Uterus (tissue), 4 donors: Measurements from ENCODE around the gene EEF2K. TPM values are rescaled to one million over a fixed set of nuclear protein-coding genes. Genes with fewer than 3 reads are reported as not detected.
"Not testable (repeated sequence)": the region's sequence is repeated elsewhere in the genome, so short reads cannot be mapped to it uniquely, and the experiment has no call there.

Source experiments
- DNase-seq, 2 donors: peaks; one replicate each; pipeline ENCODE4 v3.0.0-alpha.2; 2019 to 2020
- H3K27ac ChIP-seq, 2 donors: fragments of 200-600 bp; sonication (generic); 1 replicate in 1 of 2; 2 replicates in 1 of 2; pipeline ENCODE4 v1.5.1; 2016 to 2018
- H3K27me3 ChIP-seq, 2 donors: fragments of 200-600 bp; sonication (generic); one replicate each; pipeline ENCODE4 v1.5.1; 2018 to 2019; ENCODE audit warnings: control low read depth in 1 of 2
- H3K36me3 ChIP-seq, 2 donors: fragments of 200-600 bp; sonication (generic); one replicate each; pipeline ENCODE4 v1.5.1; 2019; ENCODE audit warnings: control low read depth in 1 of 2
- H3K4me1 ChIP-seq, 2 donors: fragments of 200-600 bp; sonication (generic); one replicate each; pipeline ENCODE4 v1.5.1; 2018 to 2019; ENCODE audit warnings: control low read depth in 1 of 2
- H3K4me3 ChIP-seq, 2 donors: fragments of 200-600 bp; sonication (generic); 1 replicate in 1 of 2; 2 replicates in 1 of 2; pipeline ENCODE4 v1.5.1; 2018 to 2019; ENCODE audit warnings: mild to moderate bottlenecking in 1 of 2
- H3K9me3 ChIP-seq, 2 donors: fragments of 200-600 bp; sonication (generic); one replicate each; pipeline ENCODE4 v1.5.1; 2019; ENCODE audit warnings: control low read depth in 1 of 2
- CTCF ChIP-seq, 4 experiments: fragments of 200-600 bp in 2 of 4; fragments of 450-650 bp in 2 of 4; sonication (generic) in 2 of 4; IDR thresholded peaks; one replicate each; pipeline ENCODE4 v1.5.1; 2016 to 2019; ENCODE audit warnings: antibody characterized with exemption in 4 of 4, mild to moderate bottlenecking in 2 of 4, moderate library complexity in 1 of 4
- POLR2A ChIP-seq, 2 donors: fragments of 450-650 bp; IDR thresholded peaks; one replicate each; pipeline ENCODE4 v1.6.1; 2016; ENCODE audit warnings: antibody characterized with exemption in 2 of 2, mild to moderate bottlenecking in 1 of 2, moderate library complexity in 1 of 2
- intact Hi-C: fragments of 100-400 bp; cut with DNase I; formaldehyde crosslinking; loops from one replicate; pipeline ENCODE4 v1.15.1; 2023; ENCODE audit warnings: low total_unique reads
- total RNA-seq, 4 donors: library from RNA; depleted of rRNA in 3 of 4; stranded (reverse); fragments of >200 nt in 3 of 4; gene quantifications; one replicate each; pipeline versions ENCODE4 v1.1.0 to v1.2.4, GENCODE V29; 2014 to 2023
- donor health status: DM: yes; HTN: yes; CAD: no.

The EEF2K gene
- total RNA-seq, 4 donors from 2014 or later = 17.4 to 82.0 (median 35.5) TPM

DNA sequence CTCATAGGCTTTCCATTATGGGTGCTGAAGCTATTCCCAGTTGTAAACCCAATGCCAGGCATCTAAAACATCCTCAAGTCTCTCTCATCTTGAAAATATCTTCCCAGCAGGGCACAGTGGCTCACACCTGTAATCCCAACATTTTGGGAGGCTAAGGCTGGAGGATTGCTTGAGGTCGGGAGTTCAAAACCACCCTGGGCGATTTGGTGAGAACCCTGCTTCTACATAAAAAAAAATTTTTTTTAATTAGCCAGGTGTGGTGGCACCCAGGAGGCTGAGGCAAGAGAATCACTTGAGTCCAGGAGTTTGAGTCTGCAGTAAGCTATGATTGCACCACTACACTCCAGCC lies 13.0 kb upstream of the EEF2K start:
- Histone ChIP-seq H3K4me3 (no peak overlapping the region), H3K27me3 (no peaks in the 10 kb centered on the region), H3K4me1 (peaks cover 0 to 3% of the 10 kb centered on the region in 2 donors), H3K9me3 (no peaks in the 10 kb centered on the region), H3K27ac (peak overlapping the region; percentile 96 to 97), H3K36me3 (no peaks in the 10 kb centered on the region)
- intact Hi-C loops = no loop called here
- TF ChIP-seq CTCF (IDR thresholded peaks at IDR 0.05) = no peak
- no peak for TF ChIP-seq POLR2A (IDR thresholded peaks at IDR 0.05)
- no peak for DNase-seq

- TF ChIP-seq CTCF (IDR thresholded peaks at IDR 0.05) (no peak), POLR2A (IDR thresholded peaks at IDR 0.05) (no peak)
- Histone ChIP-seq H3K4me1 (peaks cover 0 to 3% of the 10 kb centered on the region in 2 donors), H3K4me3 (no peak overlapping the region), H3K27me3 (no peaks in the 10 kb centered on the region), H3K27ac (peak overlapping the region; percentile 85 to 89), H3K9me3 (no peaks in the 10 kb centered on the region), H3K36me3 (no peaks in the 10 kb centered on the region)
- DNase-seq = no peak
- intact Hi-C loops = loop anchor here (2.0 kb wide), 1 partner anchor 102 kb away; the partner anchor contains the start of gene POLR3E
Measured at GRCh38 chr16:22194707-22195444, 11.2 kb upstream of the EEF2K start.

DNA sequence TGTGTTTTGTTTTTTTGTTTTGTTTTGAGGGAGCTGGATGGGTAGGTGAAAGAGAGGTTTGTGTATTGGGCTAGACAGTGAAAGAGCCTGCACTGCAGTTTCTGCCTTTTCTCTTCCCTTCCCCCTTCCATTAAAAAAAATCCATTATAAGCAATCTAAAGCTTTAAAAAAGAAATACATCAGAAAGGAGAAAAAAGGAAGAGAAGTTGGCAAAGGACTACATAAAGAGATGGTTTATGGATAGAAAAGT lies 10.7 kb upstream of the EEF2K start:
- TF ChIP-seq CTCF (IDR thresholded peaks at IDR 0.05) (no peak), POLR2A (IDR thresholded peaks at IDR 0.05) (no peak)
- no peaks in the 10 kb centered on the region for H3K9me3 ChIP-seq
- no peak for DNase-seq
- H3K4me3 ChIP-seq = no peak overlapping the region
- intact Hi-C loops = loop anchor here (2.0 kb wide), 1 partner anchor 101 kb away; the partner anchor contains the start of gene POLR3E
- peaks cover 0 to 3% of the 10 kb centered on the region in 2 donors for H3K4me1 ChIP-seq
- H3K27ac ChIP-seq = peak overlapping the region; percentile 85 to 89
- H3K36me3 ChIP-seq = no peaks in the 10 kb centered on the region
- H3K27me3 ChIP-seq = no peaks in the 10 kb centered on the region

DNA sequence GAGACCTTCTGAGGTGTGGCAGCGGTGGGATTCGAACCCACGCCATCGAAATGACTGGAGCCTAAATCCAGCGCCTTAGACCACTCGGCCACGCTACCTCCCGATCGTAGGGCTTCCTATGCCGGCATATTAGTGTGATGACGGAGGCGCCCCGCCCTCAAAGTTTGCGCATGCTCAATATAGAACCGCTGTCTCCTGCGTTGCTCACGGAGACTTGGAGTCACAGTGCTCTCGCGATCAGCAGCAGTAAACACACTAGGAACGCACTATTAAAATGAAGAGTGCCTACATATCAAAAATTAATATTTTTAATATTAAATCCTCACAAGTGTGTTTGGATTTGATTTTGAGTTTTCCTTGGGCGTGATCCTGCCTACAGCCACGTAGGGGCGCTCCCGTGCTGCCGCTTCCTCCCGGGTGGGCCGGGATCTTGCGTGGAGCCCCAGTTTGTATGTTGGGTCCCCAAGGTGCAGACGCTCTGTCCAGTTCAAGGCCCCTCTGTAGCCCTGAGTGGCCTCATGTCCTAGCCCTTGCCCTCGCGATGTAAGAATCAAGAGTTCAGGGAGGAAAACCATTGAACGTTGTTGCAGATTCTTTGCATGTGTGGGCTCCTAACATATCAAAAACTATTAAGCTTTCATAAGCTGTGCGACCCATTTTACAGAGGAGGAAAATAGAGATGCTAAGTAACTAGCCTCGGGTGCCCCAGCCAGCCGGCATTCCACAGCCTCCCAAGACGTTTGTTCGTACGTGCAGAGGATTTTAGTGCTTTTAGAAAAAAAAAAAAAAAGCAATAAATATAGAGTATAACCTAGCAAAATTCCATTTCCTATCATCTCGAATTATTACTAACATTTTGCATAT lies 10.2 kb upstream of the EEF2K start:
- Histone ChIP-seq H3K36me3 (no peaks in the 10 kb centered on the region), H3K27ac (peak overlapping the region; percentile 85 to 89), H3K4me3 (peak overlapping the region; percentile 34 to 55), H3K9me3 (no peaks in the 10 kb centered on the region), H3K4me1 (peaks cover 0 to 3% of the 10 kb centered on the region in 2 donors), H3K27me3 (no peaks in the 10 kb centered on the region)
- peak; percentile 95 for DNase-seq
- intact Hi-C loops = loop anchor here (2.0 kb wide), 1 partner anchor 101 kb away; the partner anchor contains the start of gene POLR3E
- TF ChIP-seq POLR2A (IDR thresholded peaks at IDR 0.05) (peak in 1 of 2 donors; percentile 61), CTCF (IDR thresholded peaks at IDR 0.05) (peak; percentile 81 to 98 (median 92))

DNA sequence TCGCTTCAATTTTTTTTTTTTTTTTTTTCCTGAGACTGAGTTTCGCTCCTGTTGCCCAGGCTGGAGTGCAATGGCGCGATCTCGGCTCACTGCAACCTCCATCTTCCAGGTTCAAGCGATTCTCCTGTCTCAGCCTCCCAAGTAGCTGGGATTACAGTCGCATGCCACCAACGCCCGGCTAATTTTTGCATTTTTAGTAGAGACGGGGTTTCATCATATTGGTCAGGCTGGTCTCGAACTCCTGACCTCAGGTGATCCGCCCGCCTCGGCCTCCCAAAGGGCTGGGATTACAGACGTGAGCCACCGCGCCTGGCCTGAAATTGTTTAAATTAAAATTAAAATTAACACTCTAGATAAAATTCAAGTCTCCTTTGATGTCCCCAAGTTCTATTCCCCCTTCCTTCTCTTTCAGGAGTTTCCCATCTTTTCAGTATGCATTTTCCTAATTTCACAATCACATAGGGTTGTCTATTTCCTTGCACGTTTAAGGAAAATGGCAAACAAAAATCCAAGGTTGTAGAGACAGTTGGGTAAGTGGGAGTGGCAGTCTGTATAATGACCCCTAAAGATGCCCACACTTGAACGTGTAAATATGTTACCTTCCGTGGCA lies 9.4 kb upstream of the EEF2K start:
- H3K27me3 ChIP-seq, intact Hi-C loops, H3K27ac ChIP-seq, H3K4me1 ChIP-seq, H3K9me3 ChIP-seq, H3K36me3 ChIP-seq, DNase-seq: not testable (repeated sequence)
- peak overlapping the region in 1 of 2 donors; percentile 55 for H3K4me3 ChIP-seq
